MM.1S (cell line): ENCODE data around the gene RAB34.

Experiments
- EZH2 ChIP-seq: fragments of 300-600 bp; sonication (generic); optimal IDR thresholded peaks from 2 replicates; pipeline ENCODE3; 2017; ENCODE audit warnings: low read depth, mild to moderate bottlenecking, antibody characterized with exemption, low read length, mixed read lengths
- TF ChIP-seq, protein P1 (sequence below): fragments of 300-600 bp; sonication (generic); IDR thresholded peaks from 2 replicates; pipeline ENCODE4 v1.5.1; 2016; ENCODE audit warnings: antibody characterized with exemption, low read length, mixed read lengths

DNA sequence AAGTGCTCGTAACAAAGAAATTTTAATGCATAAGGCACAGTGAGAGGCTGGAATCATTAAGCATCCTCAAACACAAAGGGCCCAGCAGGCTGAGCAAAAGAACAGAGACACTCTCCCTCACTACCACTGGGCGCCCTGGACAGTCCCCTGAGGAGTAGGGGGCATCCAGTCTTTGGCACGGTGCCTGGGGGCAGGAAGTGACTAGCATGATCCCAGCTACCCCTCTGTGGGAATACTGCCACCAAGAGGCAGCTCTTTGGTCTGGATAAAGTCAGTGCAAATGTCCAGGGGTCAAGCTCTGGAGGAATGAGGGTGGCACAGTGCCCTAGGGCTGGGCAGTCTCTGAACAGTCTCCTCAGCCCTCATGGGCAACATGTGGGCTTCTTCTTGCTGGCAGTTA lies 3.4 kb downstream of the RAB34 start:
- TF ChIP-seq, protein P1, sequence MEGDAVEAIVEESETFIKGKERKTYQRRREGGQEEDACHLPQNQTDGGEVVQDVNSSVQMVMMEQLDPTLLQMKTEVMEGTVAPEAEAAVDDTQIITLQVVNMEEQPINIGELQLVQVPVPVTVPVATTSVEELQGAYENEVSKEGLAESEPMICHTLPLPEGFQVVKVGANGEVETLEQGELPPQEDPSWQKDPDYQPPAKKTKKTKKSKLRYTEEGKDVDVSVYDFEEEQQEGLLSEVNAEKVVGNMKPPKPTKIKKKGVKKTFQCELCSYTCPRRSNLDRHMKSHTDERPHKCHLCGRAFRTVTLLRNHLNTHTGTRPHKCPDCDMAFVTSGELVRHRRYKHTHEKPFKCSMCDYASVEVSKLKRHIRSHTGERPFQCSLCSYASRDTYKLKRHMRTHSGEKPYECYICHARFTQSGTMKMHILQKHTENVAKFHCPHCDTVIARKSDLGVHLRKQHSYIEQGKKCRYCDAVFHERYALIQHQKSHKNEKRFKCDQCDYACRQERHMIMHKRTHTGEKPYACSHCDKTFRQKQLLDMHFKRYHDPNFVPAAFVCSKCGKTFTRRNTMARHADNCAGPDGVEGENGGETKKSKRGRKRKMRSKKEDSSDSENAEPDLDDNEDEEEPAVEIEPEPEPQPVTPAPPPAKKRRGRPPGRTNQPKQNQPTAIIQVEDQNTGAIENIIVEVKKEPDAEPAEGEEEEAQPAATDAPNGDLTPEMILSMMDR: no peak
- TF ChIP-seq EZH2: no peak
